GM18508 (cell line): ENCODE measurements around the gene EXOC4.

Experiments used
- ATAC-seq: cut with Tn5 transposase; IDR thresholded peaks from one replicate; pipeline ENCODE4 v1.9.1; 2021; ENCODE audit warnings: moderate number of reproducible peaks; ENCODE audit not compliant: insufficient read depth, unreplicated experiment

The EXOC4 gene

DNA sequence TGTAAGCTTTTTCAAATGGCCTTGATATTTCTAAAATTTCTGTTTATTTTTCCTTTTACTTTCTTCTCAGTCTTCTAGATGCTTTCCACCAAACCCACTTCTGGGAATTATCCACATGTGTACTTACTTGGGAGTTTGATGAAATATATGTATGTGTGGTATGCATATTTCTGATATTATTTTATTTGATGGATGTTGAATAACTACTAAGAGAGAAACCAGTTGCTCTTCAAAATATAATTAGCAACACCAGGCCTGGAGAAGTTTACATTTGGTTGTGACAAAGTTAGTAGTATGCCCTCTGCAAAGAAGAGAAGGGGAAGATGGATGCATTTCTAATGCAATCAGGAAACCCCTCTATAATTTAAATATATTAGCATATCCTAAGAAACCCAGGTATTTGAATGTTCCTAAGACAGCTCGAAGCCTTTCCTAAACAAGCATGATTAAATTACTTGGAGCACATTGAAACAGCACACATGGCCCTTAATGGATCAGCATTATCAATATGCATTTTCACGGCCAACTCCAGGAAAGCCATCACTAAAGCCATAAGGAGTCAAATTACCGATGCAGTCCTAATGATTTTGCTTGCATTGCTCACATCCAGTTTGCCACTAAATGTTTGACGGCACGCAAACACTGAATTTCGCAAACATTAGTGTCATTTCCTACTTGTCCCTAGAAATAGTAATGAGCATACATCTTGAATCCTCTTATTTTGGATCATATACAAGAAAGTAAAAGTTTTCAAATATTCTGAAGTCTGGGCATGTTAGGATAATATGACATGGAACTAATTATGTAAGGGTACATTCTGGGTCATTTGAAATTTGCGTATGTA is 393.8 kb downstream of the EXOC4 start:
- ATAC-seq = no peak

DNA sequence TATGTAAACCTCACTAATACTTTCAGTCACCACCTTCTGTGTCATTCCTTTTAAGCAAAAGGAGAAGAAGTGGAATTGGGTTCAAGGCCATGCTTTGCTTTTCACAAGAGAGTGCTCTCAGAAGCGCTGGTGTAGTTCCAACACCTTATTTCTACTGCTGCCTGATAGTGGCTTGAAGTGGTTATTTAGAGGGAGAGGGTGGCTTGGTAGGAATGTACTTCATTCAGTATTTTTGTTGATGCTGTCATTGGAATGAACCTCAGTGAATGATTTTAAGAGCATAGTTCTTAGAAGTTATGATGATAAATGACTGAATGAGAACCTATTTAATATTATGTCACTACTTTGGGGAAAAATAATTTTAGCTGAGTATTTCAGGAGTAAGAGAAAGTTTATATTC is 396.7 kb downstream of the EXOC4 start:
- ATAC-seq = no peak

DNA sequence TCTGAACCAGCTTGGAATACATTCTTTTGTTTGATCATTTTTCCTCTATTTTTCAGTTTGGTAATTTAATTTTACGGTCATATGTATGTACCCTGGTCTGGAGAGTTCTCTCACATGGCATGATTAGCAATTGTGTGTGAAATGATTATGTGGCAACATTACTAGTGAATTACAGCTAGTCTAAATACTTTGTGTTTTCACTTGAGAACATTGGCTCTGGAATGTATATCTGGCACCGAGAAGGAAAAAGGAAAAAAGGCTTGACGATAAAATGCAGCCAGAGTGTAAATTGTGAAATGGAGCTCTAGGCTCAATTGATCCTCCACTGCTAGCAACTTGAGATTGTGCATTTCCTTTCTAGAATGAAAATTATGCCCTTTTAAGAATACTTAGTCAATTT is 397.2 kb downstream of the EXOC4 start:
- no peak for ATAC-seq

DNA sequence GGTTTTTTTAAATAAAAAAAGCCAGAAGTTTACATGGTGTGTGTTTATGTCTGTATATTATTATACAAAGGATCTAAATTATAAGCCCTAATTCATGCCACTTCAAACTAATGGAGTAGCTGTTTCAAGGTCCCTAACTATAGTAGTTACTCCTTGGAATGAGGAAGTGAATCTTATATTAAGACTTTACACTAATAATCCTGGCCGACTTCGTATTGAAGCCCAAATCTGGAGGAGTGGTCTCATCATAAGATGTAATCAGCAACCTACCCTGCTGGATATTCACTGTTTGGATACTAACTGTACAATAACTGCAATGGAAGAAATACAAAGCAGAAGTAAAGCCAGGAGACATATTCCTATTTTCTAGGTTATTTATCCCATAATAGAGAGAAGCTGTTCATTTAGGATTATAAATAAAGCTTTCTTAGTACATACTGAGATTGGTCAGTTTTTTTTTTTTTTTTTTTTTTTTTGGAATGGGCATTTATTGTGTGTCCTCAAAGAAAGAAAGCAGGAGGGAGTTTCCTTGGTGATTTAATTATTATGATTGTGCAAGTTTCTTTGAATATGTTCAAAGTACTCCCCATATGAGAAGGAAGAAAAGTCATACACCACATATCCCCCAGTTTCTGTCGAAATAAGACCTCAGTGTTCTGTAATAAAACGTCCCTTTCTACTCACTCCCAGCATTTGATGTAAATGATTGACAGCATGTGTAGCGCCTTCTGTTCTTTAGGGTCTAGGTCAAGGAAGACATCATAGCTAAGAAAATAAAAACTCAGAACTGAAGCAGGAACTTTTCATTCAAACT is 397.8 kb downstream of the EXOC4 start:
- ATAC-seq = no peak

DNA sequence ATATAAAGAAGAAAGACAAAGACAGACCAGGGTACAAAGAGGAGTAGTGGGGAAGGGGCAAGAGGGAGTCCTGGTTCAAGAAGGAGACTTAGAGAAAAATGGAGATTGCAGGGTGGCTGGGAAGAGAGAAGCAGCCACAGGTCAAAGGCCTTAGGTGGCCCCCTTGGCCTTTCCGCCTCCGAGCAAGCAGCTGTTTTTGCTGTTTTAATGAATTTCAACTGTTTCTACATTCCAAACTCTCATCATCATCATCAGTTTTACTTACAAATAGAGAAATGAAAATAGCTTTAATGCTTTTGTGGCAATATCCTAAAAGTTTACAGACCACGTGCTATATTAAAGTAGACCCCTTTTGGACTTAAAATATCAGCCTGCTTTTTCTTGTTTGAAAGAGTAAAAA is 399.7 kb downstream of the EXOC4 start:
- no peak for ATAC-seq

GRCh38 chr7:133654547-133654946 is 401.7 kb downstream of the EXOC4 start:
- ATAC-seq = no peak

DNA sequence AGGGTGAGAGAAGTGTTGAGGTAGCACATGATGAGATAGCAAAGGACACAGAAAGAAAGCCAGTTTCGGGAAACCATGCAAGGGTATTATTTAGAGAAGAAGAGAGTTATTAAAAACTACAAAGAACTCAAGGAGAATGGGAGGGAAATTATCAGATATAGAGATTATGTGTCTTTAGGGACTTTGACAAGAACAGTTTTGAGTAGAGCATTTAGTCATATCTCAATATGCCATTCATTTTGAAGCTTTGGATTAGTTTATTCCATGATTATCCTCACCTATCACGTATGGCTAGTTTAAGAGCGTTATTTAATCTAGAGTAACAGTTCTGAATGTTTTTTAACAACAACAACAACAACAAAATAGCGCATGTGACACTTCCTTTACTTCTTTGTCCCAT is 409.4 kb downstream of the EXOC4 start:
- ATAC-seq = no peak

GRCh38 chr7:133662830-133663229 is 410.0 kb downstream of the EXOC4 start:
- ATAC-seq = no peak

- no peak for ATAC-seq
Observed at GRCh38 chr7:133664528-133664927, 411.6 kb downstream of the EXOC4 start.

DNA sequence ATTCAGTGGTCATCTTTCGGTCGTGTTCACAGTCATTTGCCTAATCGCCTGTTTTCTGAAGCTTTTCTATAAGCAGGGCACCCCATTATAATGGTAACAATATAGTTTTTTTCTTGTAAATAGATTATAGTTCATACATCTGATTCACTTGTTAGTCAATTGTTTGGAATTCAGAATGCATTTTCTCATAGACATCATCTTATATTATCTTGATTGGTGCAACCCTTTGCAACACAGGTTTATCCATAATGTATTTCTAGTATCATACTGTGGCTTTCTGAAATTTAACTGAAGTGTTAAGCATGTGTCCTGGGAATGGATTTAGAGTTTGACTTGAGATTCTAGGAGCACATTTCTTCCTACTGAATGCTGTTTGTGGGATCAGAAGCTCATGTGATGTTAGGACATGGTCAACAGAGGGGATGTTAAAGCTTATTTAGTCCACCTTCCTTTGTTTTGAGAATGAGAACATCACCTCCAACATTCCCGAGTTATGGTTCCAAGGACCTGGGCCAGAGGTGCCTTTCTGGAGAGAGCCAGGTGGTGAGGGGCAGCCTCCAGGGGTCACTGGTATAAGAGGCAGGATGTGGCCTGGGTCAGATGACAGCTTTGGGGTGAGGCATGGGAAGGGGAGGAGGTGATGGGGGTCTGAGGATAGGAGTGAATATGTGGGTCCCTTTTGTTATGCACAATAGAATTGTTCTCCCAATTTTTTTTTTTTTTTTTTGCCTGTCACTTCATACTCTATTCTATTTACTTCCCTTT is 415.6 kb downstream of the EXOC4 start:
- ATAC-seq = no peak

GRCh38 chr7:133669061-133669455 is 416.2 kb downstream of the EXOC4 start:
- ATAC-seq = no peak

DNA sequence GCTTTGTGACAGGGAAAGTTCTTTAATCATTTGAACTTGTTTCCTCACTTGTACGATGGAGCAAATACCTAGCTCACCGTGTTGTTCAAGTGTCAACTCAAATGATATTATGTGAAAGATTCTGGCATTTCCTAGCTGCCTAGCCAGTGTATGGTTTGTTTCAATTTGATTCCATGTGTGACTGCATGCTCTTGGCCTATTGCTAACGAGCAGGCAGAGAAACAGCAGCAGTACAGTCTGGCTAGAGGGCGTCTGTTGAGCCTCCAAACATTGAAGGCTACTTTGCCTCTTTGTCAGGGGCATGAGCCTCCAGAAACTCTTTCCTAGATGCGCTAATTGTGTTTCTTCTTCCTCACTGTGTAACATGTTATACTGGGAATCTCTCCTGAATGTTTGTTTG is 417.4 kb downstream of the EXOC4 start:
- ATAC-seq = no peak

- no peak for ATAC-seq
Observed at GRCh38 chr7:133672866-133673265, 420.0 kb downstream of the EXOC4 start.

DNA sequence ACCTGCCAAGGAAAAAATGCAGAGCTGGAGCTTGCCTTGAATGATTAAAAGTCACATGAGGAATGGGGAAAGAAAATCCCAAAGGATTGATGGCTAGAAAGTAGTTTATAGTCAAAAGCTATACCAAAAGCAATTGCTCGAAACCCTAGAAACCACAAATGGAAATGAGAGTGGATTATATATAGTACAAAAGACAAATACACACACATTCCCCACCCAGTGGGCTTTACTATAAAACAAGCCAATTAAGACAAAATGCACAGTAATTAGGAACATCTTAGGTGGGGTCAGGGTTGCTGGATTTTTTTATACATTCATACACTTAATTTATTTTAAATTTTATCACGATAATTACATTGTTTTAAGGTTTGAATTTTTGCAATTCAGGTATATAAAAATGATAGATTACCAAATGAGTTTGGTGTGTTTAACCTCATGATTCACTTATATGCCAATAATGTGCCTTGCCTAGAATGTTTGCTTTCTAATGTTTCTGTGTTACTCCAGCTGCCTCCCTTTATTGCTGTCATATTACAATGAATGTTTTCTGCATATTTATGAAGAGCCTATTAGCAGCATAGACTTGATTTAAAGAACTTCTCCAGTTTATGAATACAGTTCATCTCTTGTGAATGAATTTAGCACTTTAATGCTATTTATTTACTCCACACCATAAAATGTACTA is 421.3 kb downstream of the EXOC4 start:
- ATAC-seq = no peak

DNA sequence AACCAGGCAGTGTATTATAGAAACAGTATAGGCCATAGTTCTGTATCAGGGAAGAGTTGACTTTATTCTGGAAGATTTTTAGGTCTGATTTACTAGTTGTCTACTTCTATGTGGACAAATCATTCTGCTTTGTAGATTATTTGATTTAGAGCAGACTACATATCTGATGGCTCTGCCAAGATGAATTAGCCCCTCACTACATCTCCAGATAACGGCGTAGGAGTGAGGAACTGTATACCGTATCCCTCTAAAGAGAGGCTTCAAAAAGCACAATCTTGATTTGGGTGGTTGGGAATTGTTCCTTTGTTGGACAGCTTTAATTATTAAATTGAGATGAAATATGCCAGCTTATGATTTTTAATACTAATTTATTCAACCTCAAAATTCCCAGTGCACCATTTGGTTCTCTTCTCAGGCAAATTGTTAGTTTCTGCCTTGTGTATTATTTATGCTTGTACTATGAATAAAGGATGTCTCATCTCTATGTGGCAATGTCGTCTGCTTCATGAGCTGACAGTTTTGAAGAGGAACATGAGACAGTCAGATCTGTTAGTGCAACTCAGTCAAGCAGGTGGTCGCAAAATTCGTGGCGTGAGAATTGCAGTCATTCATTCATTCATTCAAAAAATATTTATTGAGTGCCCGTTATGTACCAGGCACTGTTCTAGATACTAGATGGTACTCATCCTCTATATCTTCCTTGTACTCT is 422.8 kb downstream of the EXOC4 start:
- no peak for ATAC-seq

DNA sequence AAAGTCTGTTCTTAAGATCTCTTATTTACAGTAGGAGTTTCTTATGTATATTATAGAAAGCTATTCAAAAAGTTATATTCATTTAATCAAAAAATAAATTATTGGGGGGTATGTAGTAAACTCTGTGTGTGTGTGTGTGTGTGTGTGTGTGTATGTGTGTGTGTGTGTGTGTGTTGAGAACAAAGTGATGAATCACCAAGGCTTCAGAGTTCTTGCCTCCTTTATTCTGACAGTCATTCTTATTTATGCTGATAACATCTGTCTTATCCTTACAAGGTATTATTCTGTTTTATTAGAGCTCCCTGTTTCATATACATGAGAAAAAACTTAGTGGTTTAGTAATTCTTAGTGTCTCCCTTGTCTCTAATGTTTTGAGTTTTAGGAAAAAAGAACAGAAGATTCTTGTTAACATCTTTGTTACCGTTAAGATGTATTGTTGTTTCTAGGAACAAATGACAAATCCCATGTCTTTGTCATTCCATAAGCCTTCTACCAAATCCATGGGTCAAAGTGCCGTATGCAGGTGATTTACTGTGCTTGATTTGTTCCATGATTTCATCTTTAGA is 424.0 kb downstream of the EXOC4 start:
- no peak for ATAC-seq

DNA sequence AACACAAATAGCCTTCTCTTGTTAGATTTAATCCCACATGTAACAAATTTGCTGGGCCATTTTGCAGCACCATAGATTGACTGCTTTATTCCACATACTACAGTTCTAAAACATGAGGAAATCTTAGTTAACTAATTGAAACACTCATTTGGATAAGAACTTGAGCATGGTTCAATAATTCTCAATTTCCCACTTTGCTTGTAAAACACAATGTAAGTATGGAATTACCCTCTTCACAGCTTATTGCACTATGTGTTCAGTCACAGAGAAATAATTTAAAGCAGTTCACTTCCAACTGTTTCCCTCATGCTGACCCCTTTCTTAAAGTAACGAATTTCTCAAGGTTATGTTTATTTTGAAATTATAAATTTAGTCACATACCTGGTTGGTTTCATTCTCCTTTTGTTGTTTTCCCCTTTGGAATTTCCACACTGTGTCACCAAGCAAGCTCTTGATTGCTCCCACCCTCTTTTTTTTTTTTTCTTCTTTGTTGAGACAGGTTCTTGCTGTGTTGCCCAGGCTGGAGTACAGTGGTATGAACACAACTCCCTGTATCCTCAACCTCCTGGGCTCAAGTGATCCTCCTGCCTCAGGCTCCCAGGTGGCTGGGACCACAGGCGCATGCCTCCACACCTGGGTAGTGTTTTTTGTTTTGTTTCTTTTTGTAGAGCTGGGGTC is 425.4 kb downstream of the EXOC4 start:
- ATAC-seq = no peak

- no peak for ATAC-seq
Observed at GRCh38 chr7:133679977-133680376, 427.1 kb downstream of the EXOC4 start.

GRCh38 chr7:133681529-133681928 is 428.7 kb downstream of the EXOC4 start:
- no peak for ATAC-seq
